ENCODE data around the gene TMBIM4.
"Not testable (repeated sequence)": the region's sequence is repeated elsewhere in the genome, so short reads cannot be mapped to it uniquely, and the experiment has no call there.

The TMBIM4 gene

GRCh38 chr12:66169221-66170170, at the start of gene TMBIM4:
TMBIM4 (minus strand) TSS chr12:66169996; CDS start chr12:66169951, 45 bp downstream.
- peak; percentile 82 to 91 for DNase-seq

- no peak for DNase-seq
Measured at GRCh38 chr12:66217342-66217917, 47.6 kb upstream of the TMBIM4 start.

GRCh38 chr12:66213011-66213410, 43.2 kb upstream of the TMBIM4 start:
- not testable (repeated sequence) for DNase-seq

GRCh38 chr12:66211573-66211972, 41.8 kb upstream of the TMBIM4 start:
- not testable (repeated sequence) for DNase-seq

GRCh38 chr12:66210840-66211239, 41.0 kb upstream of the TMBIM4 start:
- DNase-seq, result no peak

GRCh38 chr12:66206141-66206540, 36.3 kb upstream of the TMBIM4 start:
- no peak for DNase-seq

- no peak for DNase-seq
Measured at GRCh38 chr12:66203820-66204219, 34.0 kb upstream of the TMBIM4 start.

GRCh38 chr12:66199831-66200509, 30.2 kb upstream of the TMBIM4 start:
- DNase-seq, result no peak

- no peak for DNase-seq
Measured at GRCh38 chr12:66199141-66199540, 29.3 kb upstream of the TMBIM4 start.

GRCh38 chr12:66197495-66197921, 27.7 kb upstream of the TMBIM4 start:
- DNase-seq, result no peak

GRCh38 chr12:66196806-66197205, 27.0 kb upstream of the TMBIM4 start:
- no peak for DNase-seq

GRCh38 chr12:66195242-66195641, 25.4 kb upstream of the TMBIM4 start:
- no peak for DNase-seq

GRCh38 chr12:66194122-66194521, 24.3 kb upstream of the TMBIM4 start:
- no peak for DNase-seq

GRCh38 chr12:66191547-66192126, 21.8 kb upstream of the TMBIM4 start:
- no peak for DNase-seq

- DNase-seq, result no peak
Measured at GRCh38 chr12:66190519-66191370, 20.9 kb upstream of the TMBIM4 start.

- DNase-seq, result no peak
Measured at GRCh38 chr12:66189889-66190288, 20.1 kb upstream of the TMBIM4 start.

GRCh38 chr12:66189486-66189843, 19.7 kb upstream of the TMBIM4 start:
- DNase-seq, result no peak

GRCh38 chr12:66188584-66189485, 19.0 kb upstream of the TMBIM4 start, which contains the start of gene IRAK3:
IRAK3 (plus strand) TSS chr12:66189214; CDS start chr12:66189300, 86 bp downstream.
- DNase-seq, result no peak

GRCh38 chr12:66187821-66188220, 18.0 kb upstream of the TMBIM4 start:
- DNase-seq, result no peak

- DNase-seq, result no peak
Measured at GRCh38 chr12:66187036-66187435, 17.2 kb upstream of the TMBIM4 start.

- DNase-seq, result not testable (repeated sequence)
Measured at GRCh38 chr12:66184822-66185221, 15.0 kb upstream of the TMBIM4 start.
